ENCODE results near the gene TRIM10.
"Not testable (repeated sequence)": the region's sequence is repeated elsewhere in the genome, so short reads cannot be mapped to it uniquely, and the experiment has no call there.

Gene TRIM10

GRCh38 chr6:30169658-30170614 lies 8.9 kb upstream of the TRIM10 start:
- Histone ChIP-seq H3K9ac (ENCODE audit: low read length) (no peak overlapping the region), H3K4me1 (ENCODE audit: insufficient read depth, low read length) (no peaks in the 10 kb centered on the region), H3K36me3 (ENCODE audit: insufficient read depth, low read length) (no peaks in the 10 kb centered on the region), H3K27me3 (ENCODE audit: control insufficient read depth in 1 of 2, insufficient read depth in 2 of 2, low read length in 2 of 2) (peaks cover 18 to 30% of the 10 kb centered on the region in 2 donors), H3K4me3 (ENCODE audit: low read depth in 1 of 2, low read length in 2 of 2) (no peak overlapping the region), H3K27ac (ENCODE audit: low read depth, low read length) (no peak overlapping the region), H3K9me3 (ENCODE audit: low read length) (no peaks in the 10 kb centered on the region)

- Histone ChIP-seq H3K9me3 (ENCODE audit: low read length) (no peaks in the 10 kb centered on the region), H3K36me3 (ENCODE audit: insufficient read depth, low read length) (no peaks in the 10 kb centered on the region), H3K4me1 (ENCODE audit: insufficient read depth, low read length) (no peaks in the 10 kb centered on the region), H3K27me3 (ENCODE audit: control insufficient read depth in 1 of 2, insufficient read depth in 2 of 2, low read length in 2 of 2) (peaks cover 18 to 30% of the 10 kb centered on the region in 2 donors), H3K27ac (ENCODE audit: low read depth, low read length) (no peak overlapping the region), H3K4me3 (ENCODE audit: low read depth in 1 of 2, low read length in 2 of 2) (no peak overlapping the region), H3K9ac (ENCODE audit: low read length) (no peak overlapping the region)
Observed at GRCh38 chr6:30168741-30169140, 7.7 kb upstream of the TRIM10 start.

GRCh38 chr6:30167101-30167500 lies 6.1 kb upstream of the TRIM10 start:
- no peaks in the 10 kb centered on the region for H3K4me1 ChIP-seq (ENCODE audit: insufficient read depth, low read length)
- H3K9me3 ChIP-seq (ENCODE audit: low read length) = no peaks in the 10 kb centered on the region
- no peak overlapping the region for H3K27ac ChIP-seq (ENCODE audit: low read depth, low read length)
- H3K36me3 ChIP-seq (ENCODE audit: insufficient read depth, low read length) = no peaks in the 10 kb centered on the region
- no peak overlapping the region for H3K9ac ChIP-seq (ENCODE audit: low read length)
- peaks cover 18 to 27% of the 10 kb centered on the region in 2 donors for H3K27me3 ChIP-seq (ENCODE audit: control insufficient read depth in 1 of 2, insufficient read depth in 2 of 2, low read length in 2 of 2)
- H3K4me3 ChIP-seq (ENCODE audit: low read depth in 1 of 2, low read length in 2 of 2) = no peak overlapping the region

GRCh38 chr6:30165238-30165637 lies 4.2 kb upstream of the TRIM10 start:
- H3K27me3 ChIP-seq (ENCODE audit: control insufficient read depth in 1 of 2, insufficient read depth in 2 of 2, low read length in 2 of 2); H3K9me3 ChIP-seq (ENCODE audit: low read length); H3K9ac ChIP-seq (ENCODE audit: low read length); H3K36me3 ChIP-seq (ENCODE audit: insufficient read depth, low read length); H3K27ac ChIP-seq (ENCODE audit: low read depth, low read length); H3K4me1 ChIP-seq (ENCODE audit: insufficient read depth, low read length); H3K4me3 ChIP-seq (ENCODE audit: low read depth in 1 of 2, low read length in 2 of 2): not testable (repeated sequence)

- peaks cover 0 to 8% of the 10 kb centered on the region in 2 donors for H3K27me3 ChIP-seq (ENCODE audit: control insufficient read depth in 1 of 2, insufficient read depth in 2 of 2, low read length in 2 of 2)
- no peak overlapping the region for H3K27ac ChIP-seq (ENCODE audit: low read depth, low read length)
- no peaks in the 10 kb centered on the region for H3K4me1 ChIP-seq (ENCODE audit: insufficient read depth, low read length)
- H3K9ac ChIP-seq (ENCODE audit: low read length) = no peak overlapping the region
- no peak overlapping the region for H3K4me3 ChIP-seq (ENCODE audit: low read depth in 1 of 2, low read length in 2 of 2)
- H3K36me3 ChIP-seq (ENCODE audit: insufficient read depth, low read length) = no peaks in the 10 kb centered on the region
- H3K9me3 ChIP-seq (ENCODE audit: low read length) = no peaks in the 10 kb centered on the region
Observed at GRCh38 chr6:30164714-30165113, 3.7 kb upstream of the TRIM10 start.

GRCh38 chr6:30163918-30164654 lies 3.1 kb upstream of the TRIM10 start:
- H3K27ac ChIP-seq (ENCODE audit: low read depth, low read length) = no peak overlapping the region
- no peaks in the 10 kb centered on the region for H3K4me1 ChIP-seq (ENCODE audit: insufficient read depth, low read length)
- H3K36me3 ChIP-seq (ENCODE audit: insufficient read depth, low read length) = no peaks in the 10 kb centered on the region
- H3K4me3 ChIP-seq (ENCODE audit: low read depth in 1 of 2, low read length in 2 of 2) = no peak overlapping the region
- H3K9me3 ChIP-seq (ENCODE audit: low read length) = no peaks in the 10 kb centered on the region
- H3K9ac ChIP-seq (ENCODE audit: low read length) = no peak overlapping the region
- peaks cover 0 to 6% of the 10 kb centered on the region in 2 donors for H3K27me3 ChIP-seq (ENCODE audit: control insufficient read depth in 1 of 2, insufficient read depth in 2 of 2, low read length in 2 of 2)

GRCh38 chr6:30163090-30163917 lies 2.3 kb upstream of the TRIM10 start, which contains the start of gene TRIM15:
TSS of gene TRIM15 (plus strand) at chr6:30163546. CDS start at chr6:30163685, 139 bp downstream.
- Histone ChIP-seq H3K9me3 (ENCODE audit: low read length) (no peaks in the 10 kb centered on the region), H3K4me1 (ENCODE audit: insufficient read depth, low read length) (no peaks in the 10 kb centered on the region), H3K27ac (ENCODE audit: low read depth, low read length) (no peak within 1 kb of the TSS), H3K36me3 (ENCODE audit: insufficient read depth, low read length) (no peaks in the 10 kb centered on the region), H3K4me3 (ENCODE audit: low read depth in 1 of 2, low read length in 2 of 2) (no peak within 1 kb of the TSS), H3K27me3 (ENCODE audit: control insufficient read depth in 1 of 2, insufficient read depth in 2 of 2, low read length in 2 of 2) (no peaks in the 10 kb centered on the region), H3K9ac (ENCODE audit: low read length) (no peak within 1 kb of the TSS)

GRCh38 chr6:30162265-30163089 lies 1.5 kb upstream of the TRIM10 start:
- no peak overlapping the region for H3K27ac ChIP-seq (ENCODE audit: low read depth, low read length)
- no peak overlapping the region for H3K4me3 ChIP-seq (ENCODE audit: low read depth in 1 of 2, low read length in 2 of 2)
- H3K9me3 ChIP-seq (ENCODE audit: low read length) = no peaks in the 10 kb centered on the region

GRCh38 chr6:30160008-30160784 lies 815 bp downstream of the TRIM10 start:
- no peak overlapping the region for H3K27ac ChIP-seq (ENCODE audit: low read depth, low read length)
- no peaks in the 10 kb centered on the region for H3K9me3 ChIP-seq (ENCODE audit: low read length)
- no peak overlapping the region for H3K9ac ChIP-seq (ENCODE audit: low read length)
- H3K4me1 ChIP-seq (ENCODE audit: insufficient read depth, low read length) = peaks cover 4% of the 10 kb centered on the region
- H3K4me3 ChIP-seq (ENCODE audit: low read depth in 1 of 2, low read length in 2 of 2) = no peak overlapping the region
- no peaks in the 10 kb centered on the region for H3K36me3 ChIP-seq (ENCODE audit: insufficient read depth, low read length)
- no peaks in the 10 kb centered on the region for H3K27me3 ChIP-seq (ENCODE audit: control insufficient read depth in 1 of 2, insufficient read depth in 2 of 2, low read length in 2 of 2)

More at GRCh38 chr6:30162265-30163089, 1.5 kb upstream of the TRIM10 start:
- H3K36me3 ChIP-seq (ENCODE audit: insufficient read depth, low read length) = no peaks in the 10 kb centered on the region
- no peaks in the 10 kb centered on the region for H3K4me1 ChIP-seq (ENCODE audit: insufficient read depth, low read length)
- H3K9ac ChIP-seq (ENCODE audit: low read length) = no peak overlapping the region
- no peaks in the 10 kb centered on the region for H3K27me3 ChIP-seq (ENCODE audit: control insufficient read depth in 1 of 2, insufficient read depth in 2 of 2, low read length in 2 of 2)

GRCh38 chr6:30158475-30159040 lies 2.5 kb downstream of the TRIM10 start:
- Histone ChIP-seq H3K9ac (ENCODE audit: low read length) (no peak overlapping the region), H3K27me3 (ENCODE audit: control insufficient read depth in 1 of 2, insufficient read depth in 2 of 2, low read length in 2 of 2) (no peaks in the 10 kb centered on the region), H3K4me3 (ENCODE audit: low read depth in 1 of 2, low read length in 2 of 2) (no peak overlapping the region), H3K27ac (ENCODE audit: low read depth, low read length) (no peak overlapping the region), H3K4me1 (ENCODE audit: insufficient read depth, low read length) (peaks cover 4% of the 10 kb centered on the region), H3K9me3 (ENCODE audit: low read length) (no peaks in the 10 kb centered on the region), H3K36me3 (ENCODE audit: insufficient read depth, low read length) (no peaks in the 10 kb centered on the region)

Data from muscle layer of colon (tissue), 2 donors.